Endothelial cell of umbilical vein (primary cell): ENCODE results near the gene TEC. TPM values are rescaled to one million over a fixed set of nuclear protein-coding genes. Genes with fewer than 3 reads are reported as not detected.

Experiments
- BruUV-seq: library from RNA; stranded (reverse); fragments of 400-500 nt; replicated peaks from 2 replicates; lab custom pipeline; 2021; lab: Mats Ljungman, UMichigan
- CTCF ChIA-PET: fragments of 300-600, 350-600 bp; sonication (Branson Sonifier 250); formaldehyde crosslinking; loops from one replicate; lab custom pipeline; 2021; ENCODE audit warnings: antibody characterized with exemption, inconsistent platforms; lab: Charles Lee
- POLR2A ChIA-PET: fragments of 300-600, 350-600 bp; sonication (Branson Sonifier 250); formaldehyde crosslinking; loops from one replicate; lab custom pipeline; 2021; ENCODE audit warnings: antibody characterized with exemption, inconsistent platforms; lab: Charles Lee
- DNase-seq: peaks from one replicate; pipeline ENCODE4 v3.0.0-alpha.2; 2011; ENCODE audit warnings: low read depth, low spot score
- FAIRE-seq: peaks from 2 replicates; lab custom pipeline; 2011; peaks lifted over from hg19 to GRCh38; lab: Jason Lieb, UNC
- H2AFZ ChIP-seq: 2 replicates; pipeline ENCODE4 v1.6.0; 2012; ENCODE audit warnings: low read depth, low read length, control low read depth, inconsistent platforms
- H3K27ac ChIP-seq: 2 replicates; pipeline ENCODE4 v1.5.1; 2011; ENCODE audit warnings: low read depth, mild to moderate bottlenecking, control low read depth, low read length, moderate library complexity; ENCODE audit not compliant: insufficient read depth
- H3K27me3 ChIP-seq, 2 experiments: 2 replicates each; pipeline versions ENCODE4 v1.6.0 to v1.6.1; 2011; ENCODE audit warnings: low read length in 2 of 2, mixed read lengths in 1 of 2; ENCODE audit not compliant: control insufficient read depth in 2 of 2, insufficient read depth in 2 of 2
- H3K36me3 ChIP-seq, 2 experiments: 2 replicates in 1 of 2; 3 replicates in 1 of 2; pipeline ENCODE4 v1.5.1; 2011; ENCODE audit warnings: low read length in 2 of 2, mild to moderate bottlenecking in 1 of 2, moderate library complexity in 1 of 2; ENCODE audit not compliant: control insufficient read depth in 2 of 2, insufficient read depth in 2 of 2; ENCODE audit errors: extremely low read depth in 1 of 2
- H3K4me1 ChIP-seq: 3 replicates; pipeline ENCODE4 v1.5.1; 2011; ENCODE audit warnings: mild to moderate bottlenecking, low read length; ENCODE audit not compliant: control insufficient read depth, insufficient read depth; ENCODE audit errors: extremely low read depth
- H3K4me2 ChIP-seq: 2 replicates; pipeline ENCODE4 v1.6.1; 2011; ENCODE audit warnings: low read length, control low read depth, mixed read lengths; ENCODE audit not compliant: insufficient read depth
- H3K4me3 ChIP-seq, 3 experiments: fragments of 200-600 bp in 1 of 3; sonication (generic), shearing (Covaris generic) in 1 of 3; replicated peaks in 1 of 3; 2 replicates each; pipeline ENCODE4 v1.5.1; 2011 to 2016; ENCODE audit warnings: control low read depth in 3 of 3, low read length in 3 of 3, mild to moderate bottlenecking in 2 of 3, inconsistent platforms in 1 of 3, low read depth in 1 of 3, moderate library complexity in 1 of 3; ENCODE audit not compliant: insufficient read depth in 1 of 3
- H3K79me2 ChIP-seq: 2 replicates; pipeline ENCODE4 v1.6.0; 2012; ENCODE audit warnings: low read length, inconsistent platforms; ENCODE audit not compliant: control insufficient read depth, insufficient read depth
- H3K9ac ChIP-seq: replicated peaks from 2 replicates; pipeline ENCODE3; 2011; ENCODE audit warnings: low read length, control low read depth; ENCODE audit not compliant: insufficient read depth; ENCODE audit errors: extremely low read depth
- H3K9me1 ChIP-seq: replicated peaks from 3 replicates; pipeline ENCODE4 v1.6.0; 2011; ENCODE audit warnings: mild to moderate bottlenecking, low read length; ENCODE audit not compliant: control insufficient read depth, insufficient read depth; ENCODE audit errors: extremely low read depth
- H3K9me3 ChIP-seq: replicated peaks from 2 replicates; pipeline ENCODE4 v1.5.1; 2012; ENCODE audit warnings: low read length, inconsistent platforms; ENCODE audit not compliant: control insufficient read depth, insufficient read depth
- H4K20me1 ChIP-seq: replicated peaks from 2 replicates; pipeline ENCODE3; 2011; ENCODE audit warnings: mild to moderate bottlenecking, low read length; ENCODE audit not compliant: control insufficient read depth, insufficient read depth; ENCODE audit errors: extremely low read depth
- EZH2 ChIP-seq: IDR thresholded peaks from 2 replicates; pipeline ENCODE4 v1.6.1; 2012; ENCODE audit warnings: borderline replicate concordance, low read depth, mild to moderate bottlenecking, moderate library complexity, low read length, inconsistent platforms; ENCODE audit not compliant: severe bottlenecking
- FOS ChIP-seq: IDR thresholded peaks from 2 replicates; pipeline ENCODE4 v1.6.1; 2011; ENCODE audit warnings: mild to moderate bottlenecking, low read length, moderate library complexity, borderline replicate concordance; ENCODE audit not compliant: insufficient read depth
- MYC ChIP-seq: IDR thresholded peaks from one replicate; pipeline ENCODE4 v1.6.1; 2011; ENCODE audit warnings: mild to moderate bottlenecking, low read depth, low read length
- POLR2A ChIP-seq: IDR thresholded peaks from 2 replicates; pipeline ENCODE4 v1.6.1; 2012; ENCODE audit warnings: low read depth, mild to moderate bottlenecking, control low read depth, low read length
- POLR2AphosphoS5 ChIP-seq: IDR thresholded peaks from 2 replicates; pipeline ENCODE4 v1.6.1; 2012; ENCODE audit warnings: low read depth, mild to moderate bottlenecking, control low read depth, low read length, moderate library complexity; ENCODE audit not compliant: insufficient read depth
- dilution Hi-C: fragments of 300-500 bp; cut with MboI; formaldehyde crosslinking; loops from one replicate; pipeline ENCODE4 v1.15.0; 2019; ENCODE audit warnings: low sequenced_read_pairs; ENCODE audit not compliant: extremely low pct_ligation_motif_present
- intact Hi-C: fragments of 100-400 bp; cut with micrococcal nuclease; formaldehyde crosslinking; loops from one replicate; pipeline ENCODE4 v1.10.0; 2022
- polyA plus RNA-seq, 4 experiments: library from polyadenylated mRNA; depleted of rRNA in 3 of 4; stranded (reverse) in 3 of 4; unstranded in 1 of 4; fragments of >200 nt; gene quantifications; 2 replicates each; pipeline versions ENCODE4 v1.2.1 to v1.2.3, GENCODE V29; 2011 to 2012; ENCODE audit warnings: missing spikeins in 1 of 4
- total RNA-seq: library from RNA; stranded (reverse); gene quantifications from 2 replicates; pipeline ENCODE4 v1.2.3, GENCODE V29; 2021
- TF ChIP-seq, protein P1 (sequence below), 2 donors: IDR thresholded peaks; 1 replicate in 1 of 2; 2 replicates in 1 of 2; pipeline ENCODE4 v1.5.1; 2011; ENCODE audit warnings: low read length in 2 of 2, mild to moderate bottlenecking in 2 of 2, moderate library complexity in 2 of 2, control low read depth in 1 of 2, inconsistent platforms in 1 of 2, low read depth in 1 of 2; ENCODE audit not compliant: insufficient read depth in 1 of 2; ENCODE audit errors: extremely low read depth in 1 of 2
- TF ChIP-seq, protein P2 (sequence below): IDR thresholded peaks from 2 replicates; pipeline ENCODE4 v1.6.1; 2011; ENCODE audit not compliant: insufficient read depth, insufficient read length

Gene TEC
- total and polyA plus RNA-seq, 2 donors (not counting 3 experiments of a cell fraction or from before 2014, with no cell fraction given) = 0.08 to 0.86 TPM

DNA sequence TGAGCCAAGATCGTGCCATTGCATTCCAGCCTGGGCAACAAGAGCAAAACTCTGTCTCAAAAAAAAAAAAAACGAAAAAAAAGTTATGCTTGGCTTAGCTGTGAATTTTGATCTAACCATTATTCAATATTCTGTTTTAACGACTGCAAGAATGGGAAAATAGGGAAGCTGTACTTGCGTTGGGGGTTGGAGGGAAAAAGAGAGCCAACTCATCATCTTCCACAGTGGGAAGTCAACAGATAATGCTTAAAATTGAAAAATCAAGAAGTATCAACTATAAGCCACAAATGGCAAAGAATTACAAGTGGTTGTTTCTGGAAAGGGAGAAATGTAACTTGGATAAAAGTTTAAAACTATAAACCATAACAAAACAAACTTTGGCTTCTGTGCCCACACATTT lies 2.9 kb downstream of the TEC start:
- H3K9me3 ChIP-seq = no peaks in the 10 kb centered on the region
- H3K4me3 ChIP-seq = no peak overlapping the region
- intact Hi-C loops = no loop called here
- H3K9me1 ChIP-seq = no peaks in the 10 kb centered on the region
- H2AFZ ChIP-seq = no peak overlapping the region
- no peak overlapping the region for H3K27ac ChIP-seq
- H3K79me2 ChIP-seq = no peaks in the 10 kb centered on the region
- DNase-seq (no peak), FAIRE-seq (no peak)
- H3K27me3 ChIP-seq = peaks cover 2 to 3% of the 10 kb centered on the region in 2 experiments
- no peak overlapping the region for H3K9ac ChIP-seq
- dilution Hi-C loops = no loop called here
- no TSS peak for BruUV-seq
- POLR2A ChIA-PET = no interaction called here
- TF ChIP-seq FOS (no peak), MYC (no peak), POLR2A (no peak), EZH2 (no peak), POLR2AphosphoS5 (no peak)
- TF ChIP-seq, protein P1, sequence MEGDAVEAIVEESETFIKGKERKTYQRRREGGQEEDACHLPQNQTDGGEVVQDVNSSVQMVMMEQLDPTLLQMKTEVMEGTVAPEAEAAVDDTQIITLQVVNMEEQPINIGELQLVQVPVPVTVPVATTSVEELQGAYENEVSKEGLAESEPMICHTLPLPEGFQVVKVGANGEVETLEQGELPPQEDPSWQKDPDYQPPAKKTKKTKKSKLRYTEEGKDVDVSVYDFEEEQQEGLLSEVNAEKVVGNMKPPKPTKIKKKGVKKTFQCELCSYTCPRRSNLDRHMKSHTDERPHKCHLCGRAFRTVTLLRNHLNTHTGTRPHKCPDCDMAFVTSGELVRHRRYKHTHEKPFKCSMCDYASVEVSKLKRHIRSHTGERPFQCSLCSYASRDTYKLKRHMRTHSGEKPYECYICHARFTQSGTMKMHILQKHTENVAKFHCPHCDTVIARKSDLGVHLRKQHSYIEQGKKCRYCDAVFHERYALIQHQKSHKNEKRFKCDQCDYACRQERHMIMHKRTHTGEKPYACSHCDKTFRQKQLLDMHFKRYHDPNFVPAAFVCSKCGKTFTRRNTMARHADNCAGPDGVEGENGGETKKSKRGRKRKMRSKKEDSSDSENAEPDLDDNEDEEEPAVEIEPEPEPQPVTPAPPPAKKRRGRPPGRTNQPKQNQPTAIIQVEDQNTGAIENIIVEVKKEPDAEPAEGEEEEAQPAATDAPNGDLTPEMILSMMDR (IDR thresholded peaks at IDR 0.05; ENCODE audit: extremely low read depth in 1 of 2, insufficient read depth in 1 of 2, low read depth in 1 of 2, low read length in 2 of 2) = no peak
- TF ChIP-seq, protein P2, sequence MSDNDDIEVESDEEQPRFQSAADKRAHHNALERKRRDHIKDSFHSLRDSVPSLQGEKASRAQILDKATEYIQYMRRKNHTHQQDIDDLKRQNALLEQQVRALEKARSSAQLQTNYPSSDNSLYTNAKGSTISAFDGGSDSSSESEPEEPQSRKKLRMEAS = no peak
- no peaks in the 10 kb centered on the region for H4K20me1 ChIP-seq
- peaks cover 2% of the 10 kb centered on the region for H3K4me1 ChIP-seq
- CTCF ChIA-PET = interaction anchor here (1.0 kb wide), 1 partner anchor 9 kb away, joined by 3 read pairs; no protein-coding TSS in a partner anchor
- no peaks in the 10 kb centered on the region for H3K36me3 ChIP-seq
- H3K4me2 ChIP-seq = no peak overlapping the region
